ELF-1 (cell line): ENCODE measurements around the gene SLC9B2.

Experiments used
- DNase-seq: peaks from one replicate; pipeline ENCODE4 v3.0.0-alpha.2; 2016; ENCODE audit warnings: low read depth, low spot score

Gene SLC9B2

GRCh38 chr4:103076747-103077347, at the start of gene SLC9B2:
SLC9B2 (minus strand) TSS chr4:103076761; CDS start chr4:103067550, 9,211 bp downstream.
- no peak for DNase-seq

- DNase-seq, result no peak
These were observed 49.6 kb upstream of the SLC9B2 start for GRCh38 chr4:103126126-103126525.

GRCh38 chr4:103123114-103123513, 46.6 kb upstream of the SLC9B2 start:
- DNase-seq, result no peak

- no peak for DNase-seq
These were observed 41.6 kb upstream of the SLC9B2 start for GRCh38 chr4:103118166-103118565.

GRCh38 chr4:103111598-103111997, 35.0 kb upstream of the SLC9B2 start:
- no peak for DNase-seq

GRCh38 chr4:103108542-103108941, 32.0 kb upstream of the SLC9B2 start:
- no peak for DNase-seq

- DNase-seq, result no peak
These were observed 29.2 kb upstream of the SLC9B2 start for GRCh38 chr4:103105558-103106356.

GRCh38 chr4:103104886-103105285, 28.3 kb upstream of the SLC9B2 start:
- no peak for DNase-seq

- DNase-seq, result peak; percentile 19
These were observed 24.1 kb upstream of the SLC9B2 start for GRCh38 chr4:103100691-103101090.

GRCh38 chr4:103099691-103100392, 23.3 kb upstream of the SLC9B2 start, which contains the start of gene BDH2:
BDH2 (minus strand) TSS chr4:103099834; CDS start chr4:103096254, 3,580 bp downstream.
- peak; percentile 76 for DNase-seq

- no peak for DNase-seq
These were observed 22.3 kb upstream of the SLC9B2 start for GRCh38 chr4:103098756-103099440.

- DNase-seq, result no peak
These were observed 21.8 kb upstream of the SLC9B2 start for GRCh38 chr4:103098341-103098740.

- no peak for DNase-seq
These were observed 20.6 kb upstream of the SLC9B2 start for GRCh38 chr4:103097112-103097511.

GRCh38 chr4:103095080-103095479, 18.5 kb upstream of the SLC9B2 start:
- DNase-seq, result no peak

- no peak for DNase-seq
These were observed 15.7 kb upstream of the SLC9B2 start for GRCh38 chr4:103092245-103092644.

- DNase-seq, result peak; percentile 37
These were observed 15.2 kb upstream of the SLC9B2 start for GRCh38 chr4:103091601-103092223.

GRCh38 chr4:103089481-103089880, 12.9 kb upstream of the SLC9B2 start:
- no peak for DNase-seq

- DNase-seq, result no peak
These were observed 10.0 kb upstream of the SLC9B2 start for GRCh38 chr4:103086551-103086950.

GRCh38 chr4:103085555-103086196, 9.1 kb upstream of the SLC9B2 start:
- no peak for DNase-seq

GRCh38 chr4:103079621-103080020, 3.1 kb upstream of the SLC9B2 start:
- DNase-seq, result no peak
